Measurements from ENCODE around the gene GNAS-AS1. TPM values are rescaled to one million over a fixed set of nuclear protein-coding genes. Genes with fewer than 3 reads are reported as not detected.

Gene GNAS-AS1
- total RNA-seq, 1 donor from 2014 or later = 1.7 TPM

- H3K36me3 Mint-ChIP-seq (ENCODE audit: low read depth) = no peaks in the 10 kb centered on the region
- H3K4me3 Mint-ChIP-seq = no peak overlapping the region
- no peaks in the 10 kb centered on the region for H3K9me3 Mint-ChIP-seq
- peaks cover 4% of the 10 kb centered on the region for H3K4me1 Mint-ChIP-seq (ENCODE audit: low read depth)
- no peak overlapping the region for H3K27ac Mint-ChIP-seq
- intact Hi-C loops (cut with micrococcal nuclease) = no loop called here
- H3K27me3 Mint-ChIP-seq (ENCODE audit: insufficient read depth) = peaks cover 32% of the 10 kb centered on the region
- DNase-seq (ENCODE audit: low spot score) = no peak
These were observed 18.1 kb upstream of the GNAS-AS1 start for GRCh38 chr20:58868795-58869194.

DNA sequence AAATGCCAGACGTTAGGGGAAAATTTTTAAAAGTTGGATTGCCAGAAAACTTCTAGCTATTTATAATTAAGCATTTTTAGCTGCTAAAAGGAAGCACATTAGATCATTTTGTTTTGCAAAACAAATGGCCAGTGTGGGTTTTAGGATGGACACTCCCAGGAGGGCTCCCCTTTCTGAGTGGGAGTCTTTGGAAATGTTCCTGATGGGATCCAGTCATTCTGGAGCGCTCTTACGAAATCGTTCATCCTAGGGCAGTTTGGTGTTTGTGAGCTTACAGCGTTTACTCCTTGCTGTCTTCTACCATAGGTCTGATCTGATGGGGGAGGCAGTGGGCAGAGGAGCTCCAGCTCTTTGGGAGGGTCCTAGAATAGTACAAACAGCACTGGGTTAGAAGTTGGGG, 16.5 kb upstream of the GNAS-AS1 start:
- Mint-ChIP-seq H3K27ac (no peak overlapping the region), H3K4me3 (no peak overlapping the region), H3K9me3 (no peaks in the 10 kb centered on the region), H3K27me3 (ENCODE audit: insufficient read depth) (peaks cover 42% of the 10 kb centered on the region), H3K4me1 (ENCODE audit: low read depth) (peaks cover 4% of the 10 kb centered on the region), H3K36me3 (ENCODE audit: low read depth) (no peaks in the 10 kb centered on the region)
- no peak for DNase-seq (ENCODE audit: low spot score)
- intact Hi-C loops (cut with micrococcal nuclease) = no loop called here

DNA sequence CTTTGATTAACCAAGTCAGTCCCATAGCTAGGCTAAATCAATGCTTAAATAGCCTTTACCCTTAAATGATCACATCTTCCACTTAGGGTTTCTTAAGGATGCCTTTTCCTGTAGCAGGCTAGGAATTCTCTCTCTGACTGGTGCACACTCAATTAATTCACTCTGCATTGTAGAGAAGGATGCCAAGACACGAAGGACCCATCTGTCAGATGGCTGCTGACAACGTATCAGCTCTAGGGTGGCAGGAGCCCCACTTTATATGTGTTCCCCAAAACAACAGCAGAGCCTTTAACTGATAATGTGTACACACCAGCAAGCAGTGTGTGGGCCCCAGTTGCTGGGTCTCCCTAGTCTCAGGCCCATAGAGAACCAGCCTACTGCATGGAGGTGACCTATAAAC, 15.1 kb upstream of the GNAS-AS1 start:
- H3K36me3 Mint-ChIP-seq (ENCODE audit: low read depth) = no peaks in the 10 kb centered on the region
- no peak overlapping the region for H3K4me3 Mint-ChIP-seq
- no peak overlapping the region for H3K27ac Mint-ChIP-seq
- peaks cover 47% of the 10 kb centered on the region for H3K27me3 Mint-ChIP-seq (ENCODE audit: insufficient read depth)
- H3K4me1 Mint-ChIP-seq (ENCODE audit: low read depth) = peaks cover 4% of the 10 kb centered on the region
- DNase-seq (ENCODE audit: low spot score) = no peak
- no peaks in the 10 kb centered on the region for H3K9me3 Mint-ChIP-seq
- intact Hi-C loops (cut with micrococcal nuclease) = no loop called here

GRCh38 chr20:58864346-58864745, 13.6 kb upstream of the GNAS-AS1 start:
- H3K27me3 Mint-ChIP-seq (ENCODE audit: insufficient read depth) = peaks cover 52% of the 10 kb centered on the region
- no peaks in the 10 kb centered on the region for H3K9me3 Mint-ChIP-seq
- H3K27ac Mint-ChIP-seq = no peak overlapping the region
- no peaks in the 10 kb centered on the region for H3K36me3 Mint-ChIP-seq (ENCODE audit: low read depth)
- no peaks in the 10 kb centered on the region for H3K4me1 Mint-ChIP-seq (ENCODE audit: low read depth)
- DNase-seq (ENCODE audit: low spot score) = no peak
- no peak overlapping the region for H3K4me3 Mint-ChIP-seq
- intact Hi-C loops (cut with micrococcal nuclease) = no loop called here

GRCh38 chr20:58863044-58863790, 12.5 kb upstream of the GNAS-AS1 start:
- Mint-ChIP-seq H3K36me3 (ENCODE audit: low read depth) (no peaks in the 10 kb centered on the region), H3K4me1 (ENCODE audit: low read depth) (no peaks in the 10 kb centered on the region), H3K4me3 (no peak overlapping the region), H3K9me3 (no peaks in the 10 kb centered on the region), H3K27me3 (ENCODE audit: insufficient read depth) (peaks cover 51% of the 10 kb centered on the region), H3K27ac (no peak overlapping the region)
- DNase-seq (ENCODE audit: low spot score) = no peak
- intact Hi-C loops (cut with micrococcal nuclease) = no loop called here

GRCh38 chr20:58855506-58856389, 5.0 kb upstream of the GNAS-AS1 start:
- intact Hi-C loops (cut with micrococcal nuclease) = no loop called here
- Mint-ChIP-seq H3K4me3 (peak overlapping the region; percentile 15), H3K27ac (no peak overlapping the region), H3K27me3 (ENCODE audit: insufficient read depth) (peaks cover 58% of the 10 kb centered on the region), H3K9me3 (no peaks in the 10 kb centered on the region), H3K4me1 (ENCODE audit: low read depth) (peaks cover 8% of the 10 kb centered on the region), H3K36me3 (ENCODE audit: low read depth) (no peaks in the 10 kb centered on the region)
- DNase-seq (ENCODE audit: low spot score) = no peak

- Mint-ChIP-seq H3K27ac (no peak overlapping the region), H3K4me3 (no peak overlapping the region), H3K9me3 (no peaks in the 10 kb centered on the region), H3K27me3 (ENCODE audit: insufficient read depth) (peaks cover 51% of the 10 kb centered on the region), H3K36me3 (ENCODE audit: low read depth) (no peaks in the 10 kb centered on the region), H3K4me1 (ENCODE audit: low read depth) (peaks cover 12% of the 10 kb centered on the region)
- no peak for DNase-seq (ENCODE audit: low spot score)
- intact Hi-C loops (cut with micrococcal nuclease) = no loop called here
These were observed 4.2 kb upstream of the GNAS-AS1 start for GRCh38 chr20:58854638-58855471.

- intact Hi-C loops (cut with micrococcal nuclease) = no loop called here
- no peak for DNase-seq (ENCODE audit: low spot score)
- Mint-ChIP-seq H3K4me3 (peak overlapping the region; percentile 51), H3K27me3 (ENCODE audit: insufficient read depth) (peaks cover 54% of the 10 kb centered on the region), H3K36me3 (ENCODE audit: low read depth) (no peaks in the 10 kb centered on the region), H3K9me3 (no peaks in the 10 kb centered on the region), H3K27ac (no peak overlapping the region), H3K4me1 (ENCODE audit: low read depth) (peaks cover 19% of the 10 kb centered on the region)
These were observed 3.4 kb upstream of the GNAS-AS1 start for GRCh38 chr20:58853976-58854637.

GRCh38 chr20:58853466-58853865, 2.8 kb upstream of the GNAS-AS1 start:
- Mint-ChIP-seq H3K27ac (no peak overlapping the region), H3K4me3 (no peak overlapping the region), H3K27me3 (ENCODE audit: insufficient read depth) (peaks cover 55% of the 10 kb centered on the region), H3K9me3 (no peaks in the 10 kb centered on the region), H3K36me3 (ENCODE audit: low read depth) (no peaks in the 10 kb centered on the region), H3K4me1 (ENCODE audit: low read depth) (peaks cover 22% of the 10 kb centered on the region)
- DNase-seq (ENCODE audit: low spot score) = no peak
- intact Hi-C loops (cut with micrococcal nuclease) = no loop called here

GRCh38 chr20:58852543-58853271, 2.0 kb upstream of the GNAS-AS1 start, which contains the start of gene GNAS:
Gene GNAS (plus strand): TSS chr20:58852716.
- H3K27me3 Mint-ChIP-seq (ENCODE audit: insufficient read depth) = peaks cover 58% of the 10 kb centered on the region
- peaks cover 30% of the 10 kb centered on the region for H3K4me1 Mint-ChIP-seq (ENCODE audit: low read depth)
- no peaks in the 10 kb centered on the region for H3K9me3 Mint-ChIP-seq
- no peaks in the 10 kb centered on the region for H3K36me3 Mint-ChIP-seq (ENCODE audit: low read depth)
- intact Hi-C loops (cut with micrococcal nuclease) = loop anchor here (1.0 kb wide), 1 partner anchor 202 kb away; no protein-coding TSS in a partner anchor
- peak within 1 kb of the TSS; percentile 87 for H3K4me3 Mint-ChIP-seq
- DNase-seq (ENCODE audit: low spot score) = peak; percentile 39
- no peak within 1 kb of the TSS for H3K27ac Mint-ChIP-seq

DNA sequence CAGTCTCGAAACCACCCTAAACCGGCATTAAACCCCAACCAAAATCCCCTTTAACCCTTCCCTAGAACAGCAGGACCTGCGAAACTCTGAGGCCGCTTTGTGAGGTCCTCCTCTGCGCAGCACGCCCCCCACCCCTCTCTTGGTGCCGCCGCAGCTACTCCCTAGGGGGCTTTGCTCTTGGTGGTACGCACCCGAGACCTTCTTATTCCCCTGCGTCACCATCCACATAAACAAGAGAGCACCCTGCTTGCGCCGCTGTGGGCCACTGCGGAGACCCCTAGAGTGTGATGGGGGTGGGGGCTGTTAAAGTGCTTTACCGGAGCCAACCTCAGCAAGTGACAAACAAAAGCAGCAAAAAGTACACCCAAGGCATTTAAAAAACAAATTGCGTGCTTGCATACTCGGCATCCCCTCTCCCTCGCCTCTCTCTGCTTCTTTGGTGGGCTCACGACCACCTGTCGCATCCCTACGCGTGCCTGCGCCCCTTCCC, 1.3 kb upstream of the GNAS-AS1 start:
- Mint-ChIP-seq H3K4me3 (peak overlapping the region; percentile 87), H3K4me1 (ENCODE audit: low read depth) (peaks cover 36% of the 10 kb centered on the region), H3K27me3 (ENCODE audit: insufficient read depth) (peaks cover 53% of the 10 kb centered on the region), H3K36me3 (ENCODE audit: low read depth) (no peaks in the 10 kb centered on the region), H3K27ac (no peak overlapping the region), H3K9me3 (no peaks in the 10 kb centered on the region)
- DNase-seq (ENCODE audit: low spot score) = no peak
- intact Hi-C loops (cut with micrococcal nuclease) = loop anchor here (1.0 kb wide), 2 partner anchors 34 to 202 kb away; no protein-coding TSS in a partner anchor
